ENCODE results near the gene NANOGP8.

Gene NANOGP8

DNA sequence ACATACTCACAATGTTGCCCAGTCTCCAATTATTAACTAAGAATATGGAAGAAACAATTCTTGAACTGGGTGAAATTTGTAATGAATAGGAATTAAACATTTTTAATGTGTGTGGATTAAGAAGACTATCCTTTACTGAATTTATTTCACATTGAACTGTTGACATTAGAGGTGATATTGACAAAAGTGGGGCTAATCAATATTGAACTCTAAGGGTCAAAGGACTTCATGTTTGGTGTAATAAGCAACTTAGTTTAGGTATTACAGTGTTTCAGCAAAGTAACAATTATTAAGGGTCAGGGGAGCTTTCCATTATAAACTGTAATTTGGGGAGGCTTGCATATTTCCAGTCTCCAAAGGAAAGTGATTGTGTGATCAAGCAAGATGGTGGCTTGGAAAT, 16.2 kb upstream of the NANOGP8 start:
- in situ Hi-C loops (cut with MboI; ENCODE audit: low pct_unique_long_range_greater_than_20kb, low sequenced_read_pairs, unreplicated experiment): no loop called here
- DNase-seq (ENCODE audit: low spot score): no peak
- TF ChIP-seq, protein P1, sequence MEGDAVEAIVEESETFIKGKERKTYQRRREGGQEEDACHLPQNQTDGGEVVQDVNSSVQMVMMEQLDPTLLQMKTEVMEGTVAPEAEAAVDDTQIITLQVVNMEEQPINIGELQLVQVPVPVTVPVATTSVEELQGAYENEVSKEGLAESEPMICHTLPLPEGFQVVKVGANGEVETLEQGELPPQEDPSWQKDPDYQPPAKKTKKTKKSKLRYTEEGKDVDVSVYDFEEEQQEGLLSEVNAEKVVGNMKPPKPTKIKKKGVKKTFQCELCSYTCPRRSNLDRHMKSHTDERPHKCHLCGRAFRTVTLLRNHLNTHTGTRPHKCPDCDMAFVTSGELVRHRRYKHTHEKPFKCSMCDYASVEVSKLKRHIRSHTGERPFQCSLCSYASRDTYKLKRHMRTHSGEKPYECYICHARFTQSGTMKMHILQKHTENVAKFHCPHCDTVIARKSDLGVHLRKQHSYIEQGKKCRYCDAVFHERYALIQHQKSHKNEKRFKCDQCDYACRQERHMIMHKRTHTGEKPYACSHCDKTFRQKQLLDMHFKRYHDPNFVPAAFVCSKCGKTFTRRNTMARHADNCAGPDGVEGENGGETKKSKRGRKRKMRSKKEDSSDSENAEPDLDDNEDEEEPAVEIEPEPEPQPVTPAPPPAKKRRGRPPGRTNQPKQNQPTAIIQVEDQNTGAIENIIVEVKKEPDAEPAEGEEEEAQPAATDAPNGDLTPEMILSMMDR (IDR thresholded peaks at IDR 0.05; ENCODE audit: extremely low read depth, insufficient read depth, missing control alignments): no peak

DNA sequence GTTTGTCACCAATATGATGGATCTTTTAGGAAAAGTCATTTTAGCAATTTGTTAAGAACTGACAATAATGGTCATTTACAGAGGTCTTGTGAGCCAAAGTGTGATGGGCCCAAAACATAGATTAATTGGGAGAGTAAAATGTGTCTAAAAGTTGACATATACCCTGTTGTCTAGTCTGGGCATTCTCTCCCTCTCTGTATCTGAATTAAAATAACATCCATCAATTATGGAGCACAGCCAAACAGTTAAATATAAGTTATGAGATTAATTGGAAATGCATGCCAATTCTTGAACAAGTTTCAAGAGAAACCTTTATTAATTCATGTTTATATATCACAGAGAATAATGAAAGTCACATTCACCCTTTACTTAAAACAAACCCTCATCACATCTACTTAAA, 13.6 kb upstream of the NANOGP8 start:
- in situ Hi-C loops (cut with MboI; ENCODE audit: low pct_unique_long_range_greater_than_20kb, low sequenced_read_pairs, unreplicated experiment): loop anchor here (25.0 kb wide), 1 partner anchor 339 kb away; no protein-coding TSS in a partner anchor

DNA sequence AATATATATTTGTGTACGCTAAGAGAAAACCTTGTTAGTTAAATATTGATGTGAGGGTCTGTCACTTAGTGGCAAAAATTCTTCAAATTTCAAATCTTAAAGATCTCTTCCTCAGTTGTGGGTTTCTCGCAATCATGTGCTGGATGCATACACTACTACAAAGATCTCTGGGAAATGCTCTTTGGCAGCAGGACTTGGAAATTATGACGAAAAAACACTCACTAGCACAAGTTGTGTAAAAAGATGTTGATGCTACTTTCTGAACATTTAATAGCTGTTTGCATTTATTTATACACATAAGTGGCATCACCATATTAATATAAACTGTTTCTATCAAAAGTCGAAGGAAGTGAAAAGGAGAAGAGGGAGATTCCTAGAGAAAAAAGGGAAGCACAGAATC, 10.8 kb upstream of the NANOGP8 start:
- no peak for DNase-seq (ENCODE audit: low spot score)
- in situ Hi-C loops (cut with MboI; ENCODE audit: low pct_unique_long_range_greater_than_20kb, low sequenced_read_pairs, unreplicated experiment): loop anchor here (25.0 kb wide), 1 partner anchor 341 kb away; no protein-coding TSS in a partner anchor
- TF ChIP-seq, protein P1 (IDR thresholded peaks at IDR 0.05; ENCODE audit: extremely low read depth, insufficient read depth, missing control alignments): no peak

More for the DNA sequence above, 13.6 kb upstream of the NANOGP8 start:
- DNase-seq (ENCODE audit: low spot score): no peak
- TF ChIP-seq, protein P1 (IDR thresholded peaks at IDR 0.05; ENCODE audit: extremely low read depth, insufficient read depth, missing control alignments): no peak

DNA sequence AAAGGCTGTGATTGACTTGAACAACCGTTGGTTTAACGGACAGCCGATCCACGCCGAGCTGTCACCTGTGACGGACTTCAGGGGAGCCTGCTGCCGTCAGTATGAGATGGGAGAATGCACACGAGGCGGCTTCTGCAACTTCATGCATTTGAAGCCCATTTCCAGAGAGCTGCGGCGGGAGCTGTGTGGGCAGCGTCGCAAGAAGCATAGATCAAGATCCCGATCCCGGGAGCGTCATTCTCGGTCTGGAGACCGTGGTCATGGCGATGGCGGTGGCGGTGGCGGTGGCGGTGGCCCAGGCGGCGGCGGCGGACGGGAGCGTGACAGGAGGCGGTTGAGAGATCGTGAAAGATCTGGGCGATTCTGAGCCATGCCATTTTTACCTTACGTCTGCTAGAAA, 7.8 kb upstream of the NANOGP8 start:
- DNase-seq (ENCODE audit: low spot score): no peak
- in situ Hi-C loops (cut with MboI; ENCODE audit: low pct_unique_long_range_greater_than_20kb, low sequenced_read_pairs, unreplicated experiment): loop anchor here (25.0 kb wide), 1 partner anchor 344 kb away; no protein-coding TSS in a partner anchor
- TF ChIP-seq, protein P1 (IDR thresholded peaks at IDR 0.05; ENCODE audit: extremely low read depth, insufficient read depth, missing control alignments): no peak

DNA sequence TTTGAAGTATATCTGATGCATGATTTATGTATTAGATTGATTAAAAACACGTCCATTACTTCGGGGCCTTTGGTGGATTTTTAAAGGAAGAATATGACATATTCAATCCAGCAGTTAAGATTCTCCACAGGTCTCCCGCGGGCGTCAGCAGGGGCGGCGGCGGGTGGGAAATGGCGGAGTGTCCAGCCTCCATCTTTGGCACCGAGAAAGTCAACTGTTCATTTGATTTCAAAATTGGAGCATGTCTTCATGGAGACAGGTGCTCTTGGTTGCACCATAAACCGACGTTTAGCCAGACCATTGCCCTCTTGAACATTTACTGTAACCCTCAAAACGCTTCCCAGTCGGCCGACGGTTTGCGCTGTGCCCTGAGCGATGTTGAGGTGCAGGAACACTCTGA, 7.2 kb upstream of the NANOGP8 start:
- in situ Hi-C loops (cut with MboI; ENCODE audit: low pct_unique_long_range_greater_than_20kb, low sequenced_read_pairs, unreplicated experiment): loop anchor here (25.0 kb wide), 1 partner anchor 345 kb away; no protein-coding TSS in a partner anchor

DNA sequence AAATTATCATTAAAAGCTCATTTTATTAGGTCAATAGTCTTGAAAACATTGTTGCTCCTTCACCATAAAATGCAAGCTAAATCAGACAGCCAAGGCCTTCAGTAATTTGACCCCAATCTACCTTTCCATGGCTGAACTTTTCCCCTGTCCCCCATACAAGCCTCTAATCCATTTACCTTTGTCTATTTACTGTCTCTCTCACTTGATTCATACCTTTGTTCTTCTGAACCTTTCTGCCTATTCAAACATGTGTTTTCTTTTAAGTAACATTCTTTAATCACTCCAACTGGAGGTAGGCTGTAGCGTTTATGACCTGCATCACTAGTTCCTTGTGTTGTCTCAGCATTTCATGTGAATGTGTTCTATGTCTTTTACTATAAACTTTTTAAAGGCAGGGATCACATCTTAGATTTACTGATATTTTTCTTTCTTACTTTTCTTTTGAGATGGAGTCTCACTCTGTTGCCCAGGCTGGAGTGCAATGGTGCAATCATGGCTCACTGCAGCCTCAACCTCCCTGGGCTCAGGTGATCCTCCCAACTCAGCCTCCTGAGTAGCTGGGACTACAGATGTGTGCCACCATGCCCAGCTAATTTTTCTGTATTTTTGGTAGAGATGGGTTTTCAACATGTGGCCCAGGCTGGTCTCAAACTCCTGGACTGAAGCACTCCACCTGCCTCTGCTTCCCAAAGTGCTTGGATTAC, 5.2 kb upstream of the NANOGP8 start:
- in situ Hi-C loops (cut with MboI; ENCODE audit: low pct_unique_long_range_greater_than_20kb, low sequenced_read_pairs, unreplicated experiment): loop anchor here (25.0 kb wide), 1 partner anchor 347 kb away; no protein-coding TSS in a partner anchor
- no peak for DNase-seq (ENCODE audit: low spot score)
- TF ChIP-seq, protein P1 (IDR thresholded peaks at IDR 0.05; ENCODE audit: extremely low read depth, insufficient read depth, missing control alignments): no peak

More for the DNA sequence above, 7.2 kb upstream of the NANOGP8 start:
- TF ChIP-seq, protein P1 (IDR thresholded peaks at IDR 0.05; ENCODE audit: extremely low read depth, insufficient read depth, missing control alignments): no peak
- DNase-seq (ENCODE audit: low spot score): no peak

Measured in GM13977 (cell line).